ACC112 (cell line): ENCODE data around the gene GAPDHS.

Experiments used
- H2AFZ ChIP-seq: fragments of 200-600 bp; sonication (generic); one replicate; pipeline ENCODE4 v1.6.0; 2017; ENCODE audit warnings: antibody characterized with exemption, low read length; ENCODE audit not compliant: unreplicated experiment
- H3K27ac ChIP-seq: fragments of 200-600 bp; sonication (generic); 2 replicates; pipeline ENCODE4 v1.5.1; 2014; ENCODE audit warnings: low read depth, mild to moderate bottlenecking, antibody characterized with exemption, low read length, moderate library complexity
- H3K27me3 ChIP-seq: fragments of 200-600 bp; sonication (generic); 2 replicates; pipeline ENCODE4 v1.6.1; 2014; ENCODE audit warnings: mild to moderate bottlenecking, antibody characterized with exemption, low read length, moderate library complexity, mixed read lengths; ENCODE audit not compliant: insufficient read depth
- H3K36me3 ChIP-seq: fragments of 200-600 bp; sonication (generic); 2 replicates; pipeline ENCODE4 v1.6.1; 2016; ENCODE audit warnings: mild to moderate bottlenecking, antibody characterized with exemption, low read length, moderate library complexity, mixed read lengths; ENCODE audit not compliant: insufficient read depth
- H3K4me1 ChIP-seq: fragments of 200-600 bp; sonication (generic); one replicate; pipeline ENCODE4 v1.6.1; 2016; ENCODE audit warnings: low read length, mixed read lengths; ENCODE audit not compliant: insufficient read depth, unreplicated experiment, control insufficient read depth
- H3K4me3 ChIP-seq: fragments of 200-600 bp; sonication (generic); 2 replicates; pipeline ENCODE4 v1.5.1; 2014; ENCODE audit warnings: mild to moderate bottlenecking, low read depth, low read length
- H3K79me2 ChIP-seq: fragments of 200-600 bp; sonication (generic); one replicate; pipeline ENCODE4 v1.6.0; 2016; ENCODE audit warnings: low read length; ENCODE audit not compliant: control insufficient read depth, unreplicated experiment, insufficient read depth

Gene GAPDHS

GRCh38 chr19:35558400-35559280 lies 25.4 kb downstream of the GAPDHS start:
- peak overlapping the region; percentile 56 for H3K4me3 ChIP-seq
- H3K27me3 ChIP-seq: peaks cover 28% of the 10 kb centered on the region
- no peak overlapping the region for H3K27ac ChIP-seq
- H3K4me1 ChIP-seq: no peaks in the 10 kb centered on the region
- H2AFZ ChIP-seq: no peak overlapping the region
- H3K36me3 ChIP-seq: no peaks in the 10 kb centered on the region
- H3K79me2 ChIP-seq: no peaks in the 10 kb centered on the region

GRCh38 chr19:35559281-35559659 lies 26.0 kb downstream of the GAPDHS start:
- Histone ChIP-seq H3K27ac (no peak overlapping the region), H3K36me3 (no peaks in the 10 kb centered on the region), H3K79me2 (no peaks in the 10 kb centered on the region), H3K4me1 (no peaks in the 10 kb centered on the region), H3K27me3 (peaks cover 28% of the 10 kb centered on the region), H3K4me3 (no peak overlapping the region), H2AFZ (no peak overlapping the region)

DNA sequence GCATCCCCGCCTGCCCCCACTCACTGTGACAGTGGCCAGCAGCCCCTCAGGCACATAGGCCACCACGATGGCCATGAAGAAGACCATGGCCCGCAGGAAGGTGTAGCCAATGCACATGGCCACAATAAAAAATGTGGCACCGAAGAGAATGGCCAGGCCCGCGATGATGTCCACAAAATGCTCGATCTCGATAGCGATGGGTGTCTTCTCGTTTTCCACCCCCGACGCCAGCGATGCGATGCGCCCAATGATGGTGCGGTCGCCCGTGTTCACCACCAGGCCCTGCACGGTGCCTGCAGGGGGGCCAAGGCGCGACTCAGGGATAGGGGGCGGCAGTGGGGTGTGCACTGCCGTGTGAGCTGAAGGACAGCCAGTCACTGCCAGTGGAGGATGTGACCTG lies 26.5 kb downstream of the GAPDHS start:
- no peak overlapping the region for H2AFZ ChIP-seq
- H3K4me3 ChIP-seq: no peak overlapping the region
- no peaks in the 10 kb centered on the region for H3K79me2 ChIP-seq
- no peak overlapping the region for H3K27ac ChIP-seq
- H3K27me3 ChIP-seq: peaks cover 28% of the 10 kb centered on the region
- no peaks in the 10 kb centered on the region for H3K4me1 ChIP-seq
- H3K36me3 ChIP-seq: no peaks in the 10 kb centered on the region

- peaks cover 28% of the 10 kb centered on the region for H3K27me3 ChIP-seq
- no peaks in the 10 kb centered on the region for H3K4me1 ChIP-seq
- H3K79me2 ChIP-seq: no peaks in the 10 kb centered on the region
- H2AFZ ChIP-seq: no peak overlapping the region
- no peak overlapping the region for H3K4me3 ChIP-seq
- no peak overlapping the region for H3K27ac ChIP-seq
- no peaks in the 10 kb centered on the region for H3K36me3 ChIP-seq
These were observed 27.0 kb downstream of the GAPDHS start for GRCh38 chr19:35560271-35560670.

- H2AFZ ChIP-seq: no peak overlapping the region
- no peaks in the 10 kb centered on the region for H3K36me3 ChIP-seq
- H3K4me3 ChIP-seq: no peak overlapping the region
- H3K27me3 ChIP-seq: peaks cover 28% of the 10 kb centered on the region
- no peaks in the 10 kb centered on the region for H3K4me1 ChIP-seq
- no peak overlapping the region for H3K27ac ChIP-seq
- no peaks in the 10 kb centered on the region for H3K79me2 ChIP-seq
These were observed 27.4 kb downstream of the GAPDHS start for GRCh38 chr19:35560677-35561076.

DNA sequence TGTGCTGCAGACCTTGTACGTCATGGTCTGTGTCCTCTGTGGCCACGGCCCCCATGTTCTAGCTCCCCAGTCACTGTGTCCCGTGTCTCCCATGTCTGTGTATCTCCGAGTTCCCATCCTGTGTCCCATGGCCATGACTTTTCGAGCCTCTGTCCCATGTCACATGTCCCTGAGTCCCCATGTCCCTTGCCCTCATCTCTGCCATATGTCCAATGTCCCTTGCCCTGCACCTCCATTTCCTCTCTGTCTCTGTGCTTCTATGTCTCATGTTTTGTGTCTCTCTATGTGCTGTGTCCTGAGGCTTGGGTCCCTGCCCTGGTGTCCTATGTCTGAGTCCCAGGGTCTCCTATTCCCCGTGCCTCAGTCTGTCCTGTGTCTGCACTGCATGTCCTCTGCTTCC lies 28.2 kb downstream of the GAPDHS start:
- Histone ChIP-seq H3K79me2 (no peaks in the 10 kb centered on the region), H3K27me3 (peaks cover 28% of the 10 kb centered on the region), H3K4me1 (no peaks in the 10 kb centered on the region), H2AFZ (no peak overlapping the region), H3K36me3 (no peaks in the 10 kb centered on the region), H3K27ac (no peak overlapping the region), H3K4me3 (no peak overlapping the region)

DNA sequence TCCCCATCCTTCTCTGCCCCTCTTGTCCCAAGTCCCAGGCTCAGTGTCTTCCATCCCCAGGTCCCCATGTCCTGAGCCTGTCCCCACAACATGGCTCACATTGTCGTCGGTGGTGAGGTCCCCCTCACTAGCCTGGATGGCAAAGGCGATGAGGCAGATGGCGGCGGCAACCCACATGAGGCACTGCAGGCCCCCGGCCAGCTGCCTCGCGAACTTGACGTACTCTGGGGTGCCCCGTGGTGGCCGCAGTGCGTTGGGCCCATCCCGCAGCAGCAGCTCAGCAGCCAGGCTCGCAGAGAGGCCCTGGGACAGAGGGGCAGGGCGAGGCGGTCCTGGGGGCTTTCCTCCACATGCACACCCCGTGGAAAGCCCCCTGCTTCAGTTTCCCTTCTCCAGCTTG lies 29.1 kb downstream of the GAPDHS start:
- peaks cover 28% of the 10 kb centered on the region for H3K27me3 ChIP-seq
- no peak overlapping the region for H2AFZ ChIP-seq
- no peaks in the 10 kb centered on the region for H3K79me2 ChIP-seq
- no peaks in the 10 kb centered on the region for H3K36me3 ChIP-seq
- H3K4me1 ChIP-seq: no peaks in the 10 kb centered on the region
- no peak overlapping the region for H3K4me3 ChIP-seq
- no peak overlapping the region for H3K27ac ChIP-seq

GRCh38 chr19:35562776-35563175 lies 29.5 kb downstream of the GAPDHS start:
- peaks cover 28% of the 10 kb centered on the region for H3K27me3 ChIP-seq
- H3K79me2 ChIP-seq: no peaks in the 10 kb centered on the region
- H3K36me3 ChIP-seq: no peaks in the 10 kb centered on the region
- no peaks in the 10 kb centered on the region for H3K4me1 ChIP-seq
- no peak overlapping the region for H3K27ac ChIP-seq
- no peak overlapping the region for H2AFZ ChIP-seq
- no peak overlapping the region for H3K4me3 ChIP-seq

DNA sequence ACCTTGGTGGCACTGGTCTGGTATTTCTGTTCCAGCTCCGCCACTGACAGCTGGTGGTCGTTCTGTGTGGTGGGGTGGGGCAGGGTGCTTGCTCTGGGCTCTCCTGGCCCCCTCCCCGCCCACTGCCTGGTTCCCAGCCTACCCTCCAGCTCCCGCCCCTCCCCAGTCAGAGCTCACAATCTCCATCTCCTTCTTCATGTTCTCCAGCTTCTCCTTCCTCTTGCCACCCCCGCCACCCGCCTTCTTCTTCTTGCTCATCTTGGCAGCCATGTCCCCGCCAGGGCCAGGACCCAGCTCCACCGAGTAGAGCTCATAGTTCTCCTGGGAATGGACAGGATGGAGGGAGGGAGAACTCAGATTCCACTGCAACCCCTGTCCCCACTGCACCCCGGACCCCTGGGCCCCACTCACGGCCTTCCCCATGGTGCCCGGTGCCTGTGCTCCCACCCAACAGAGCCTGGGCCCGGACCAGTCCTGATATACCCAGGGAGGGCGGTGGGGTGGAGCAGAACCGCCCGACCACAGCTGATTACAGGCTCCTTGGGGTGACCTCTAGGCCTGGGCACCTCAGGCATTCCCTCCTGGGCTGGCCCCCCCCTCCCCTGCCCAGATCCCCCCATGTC lies 30.1 kb downstream of the GAPDHS start, which contains the start of gene ATP4A:
Gene ATP4A (minus strand): TSS at position 452 of the 623 bp plus-strand sequence. CDS start 29 bp downstream, at position 423.
- Histone ChIP-seq H3K4me1 (no peaks in the 10 kb centered on the region), H3K36me3 (no peaks in the 10 kb centered on the region), H3K27me3 (peaks cover 24% of the 10 kb centered on the region), H2AFZ (no peak within 1 kb of the TSS), H3K79me2 (no peaks in the 10 kb centered on the region), H3K27ac (no peak within 1 kb of the TSS), H3K4me3 (no peak within 1 kb of the TSS)

GRCh38 chr19:35565016-35565856 lies 32.0 kb downstream of the GAPDHS start:
- Histone ChIP-seq H3K4me1 (no peaks in the 10 kb centered on the region), H2AFZ (no peak overlapping the region), H3K4me3 (no peak overlapping the region), H3K27me3 (peaks cover 12% of the 10 kb centered on the region), H3K36me3 (no peaks in the 10 kb centered on the region), H3K27ac (no peak overlapping the region), H3K79me2 (no peaks in the 10 kb centered on the region)
